GM12873 (cell line): Measurements from ENCODE around the gene TTC34.

ENCODE experiments used
- CTCF ChIP-seq: IDR thresholded peaks from 2 replicates; pipeline ENCODE4 v1.5.1; 2012; ENCODE audit warnings: low read depth, mild to moderate bottlenecking, moderate library complexity, low read length, control low read depth; ENCODE audit not compliant: insufficient read depth; ENCODE audit errors: missing control alignments

Gene TTC34

DNA sequence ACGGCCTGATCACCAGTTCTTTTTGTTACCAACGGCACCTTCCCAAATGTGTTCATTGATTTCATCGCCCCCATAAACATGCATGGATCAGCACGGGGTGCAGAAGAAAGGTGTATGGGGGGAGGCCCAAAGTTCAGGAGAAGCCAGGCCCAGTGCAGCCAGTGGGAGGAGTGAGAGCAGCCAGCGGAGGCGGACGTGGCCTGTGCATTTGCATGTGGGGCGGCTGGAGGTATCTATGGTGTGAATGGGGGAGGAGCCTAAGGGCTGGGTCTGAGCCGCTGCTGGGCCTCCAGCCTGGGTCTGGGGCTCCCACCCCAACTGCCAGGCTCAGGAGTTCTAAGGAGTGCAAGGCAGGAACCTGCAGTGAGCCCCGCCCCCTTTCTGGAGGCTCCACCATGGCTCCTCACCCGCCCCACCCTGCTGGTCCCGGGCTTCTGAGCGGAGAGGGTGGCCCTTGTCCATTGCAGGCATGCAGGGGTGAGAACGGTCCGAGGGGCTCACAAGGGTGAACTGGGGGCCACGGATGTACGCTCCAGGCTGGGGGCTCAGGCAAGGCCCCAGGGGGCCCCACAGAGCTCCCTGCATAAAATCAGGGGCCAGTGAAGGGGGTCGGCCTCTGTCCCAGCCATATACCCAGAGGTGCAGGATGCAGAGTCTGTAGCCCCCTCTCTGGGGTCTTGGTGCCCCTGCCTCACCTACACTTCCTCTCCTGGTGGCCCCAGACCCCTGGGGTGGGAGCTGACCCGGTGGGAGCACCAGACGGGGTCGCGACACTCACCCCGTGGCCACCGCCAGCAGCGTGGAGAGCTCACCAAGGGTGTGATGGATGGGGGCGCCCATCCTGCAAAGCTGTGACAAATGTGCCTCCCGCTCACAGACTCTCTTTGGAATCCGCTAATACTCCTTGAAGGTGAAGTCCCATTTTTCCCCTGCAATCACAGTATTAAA is 31.3 kb upstream of the TTC34 start:
- no peak for TF ChIP-seq CTCF

GRCh38 chr1:2831596-2832212 is 30.2 kb upstream of the TTC34 start:
- no peak for TF ChIP-seq CTCF

DNA sequence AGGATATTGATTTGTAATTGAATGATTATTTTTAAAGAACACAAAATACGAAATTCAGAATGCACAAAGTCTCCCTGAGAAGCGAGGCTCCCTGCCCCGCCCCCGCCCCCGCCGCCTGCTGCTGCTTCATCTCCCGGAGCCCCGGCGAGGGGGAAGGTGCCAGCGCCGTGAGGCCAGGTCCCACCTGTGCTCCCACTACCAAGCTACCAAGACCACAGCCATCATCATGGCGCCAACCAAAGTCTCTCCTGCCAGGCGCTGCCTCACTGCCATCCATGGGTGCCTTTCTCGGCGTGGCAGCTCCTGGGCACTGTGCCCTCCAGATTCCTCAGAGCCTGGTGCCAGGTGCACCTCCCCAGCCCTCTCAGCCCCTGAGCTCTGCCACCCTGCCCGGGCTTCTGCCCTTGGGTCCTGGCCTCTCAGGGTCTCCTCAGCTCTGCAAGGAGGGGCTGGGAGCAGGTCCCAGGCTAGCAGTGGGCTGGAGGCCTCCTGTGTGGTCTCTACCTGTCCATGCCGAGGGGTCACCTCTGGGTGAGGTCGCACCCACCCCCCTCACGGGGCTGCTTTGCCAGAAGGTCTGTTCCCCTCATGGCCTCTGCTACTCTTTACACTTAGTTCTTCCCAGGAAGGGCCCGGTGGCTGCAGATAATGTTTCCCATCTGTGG is 29.4 kb upstream of the TTC34 start:
- no peak for TF ChIP-seq CTCF

DNA sequence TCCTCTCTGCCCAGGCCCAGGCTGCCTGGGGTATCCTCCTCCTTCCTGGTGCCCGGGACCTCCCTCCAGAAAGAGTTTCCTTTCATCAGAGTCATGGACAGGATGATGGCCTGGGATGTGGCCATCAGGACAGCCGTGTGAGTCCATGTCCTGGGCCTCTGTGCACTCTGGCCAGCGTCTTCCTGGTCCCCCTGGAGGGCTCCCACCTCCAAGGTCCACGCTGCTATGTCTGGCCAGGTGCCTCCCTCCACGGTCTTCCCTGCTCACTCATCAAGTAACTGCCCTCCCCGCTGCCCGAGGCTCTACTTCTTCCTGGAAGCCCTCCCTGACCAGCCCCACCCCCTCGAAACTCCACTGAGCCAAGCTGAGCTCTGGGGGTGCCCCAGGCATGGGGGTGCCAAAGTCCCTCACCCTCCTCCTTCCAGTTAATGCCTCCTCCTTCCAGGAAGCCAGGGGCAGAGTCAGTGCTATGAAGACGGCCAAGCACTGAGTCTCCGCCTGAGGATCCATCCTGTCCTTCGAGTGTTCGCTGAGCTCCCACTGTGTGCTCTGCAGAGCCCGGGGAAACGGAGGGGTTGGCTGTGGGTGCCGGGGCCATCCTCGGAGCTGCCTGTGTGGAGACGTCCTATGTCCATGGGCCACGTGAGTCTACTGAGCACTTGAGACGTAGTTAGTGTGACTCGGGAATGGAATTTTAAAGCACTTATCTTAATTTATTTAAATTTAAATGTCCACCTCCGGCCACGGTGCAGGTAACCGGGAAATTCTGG is 28.5 kb upstream of the TTC34 start:
- TF ChIP-seq CTCF, result no peak

- no peak for TF ChIP-seq CTCF
Observed at GRCh38 chr1:2828586-2829250, 27.2 kb upstream of the TTC34 start.

- TF ChIP-seq CTCF, result no peak
Observed at GRCh38 chr1:2826736-2827292, 25.3 kb upstream of the TTC34 start.
